HG02610 (cell line): ENCODE measurements around the gene RAB3GAP1.
"Not testable (repeated sequence)": the region's sequence is repeated elsewhere in the genome, so short reads cannot be mapped to it uniquely, and the experiment has no call there.

Experiments used
- ATAC-seq: cut with Tn5 transposase; IDR thresholded peaks from one replicate; pipeline ENCODE4 v1.9.1; 2021; ENCODE audit warnings: mild to moderate bottlenecking, moderate library complexity; ENCODE audit not compliant: unreplicated experiment

The RAB3GAP1 gene

DNA sequence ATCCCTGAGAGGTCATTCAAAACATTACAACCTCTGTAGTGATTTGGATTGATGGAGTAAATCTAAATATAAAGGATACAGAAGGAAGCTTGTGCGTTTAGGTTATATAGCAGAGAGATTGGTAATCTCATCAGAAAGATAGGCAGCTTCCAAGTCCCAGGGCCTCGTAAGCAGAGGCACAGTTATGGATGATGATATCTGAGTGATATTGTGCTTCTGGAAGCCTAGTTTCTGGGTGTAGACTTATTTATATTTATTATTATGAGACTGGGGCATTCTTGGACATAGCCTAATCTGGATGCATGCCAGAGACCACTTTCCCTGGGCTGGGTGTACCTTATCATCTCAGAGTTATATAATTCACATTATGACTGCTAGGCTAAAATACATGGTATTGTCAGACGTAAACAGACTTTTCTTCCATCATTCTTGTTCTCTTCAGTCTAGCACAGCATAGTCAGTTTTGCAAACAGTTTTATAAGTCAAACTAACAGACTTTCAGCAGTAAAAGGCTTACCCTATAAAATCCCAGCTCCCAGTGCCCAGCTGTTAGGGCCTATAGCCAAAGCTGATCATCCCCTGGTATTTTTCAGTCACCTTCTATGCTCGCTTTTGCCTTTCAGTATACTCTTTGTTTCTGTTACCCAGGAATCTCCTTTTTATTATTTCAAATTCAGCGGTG is 47.9 kb downstream of the RAB3GAP1 start:
- ATAC-seq = no peak

- no peak for ATAC-seq
Observed at GRCh38 chr2:135103843-135104242, 51.8 kb downstream of the RAB3GAP1 start.

- ATAC-seq = not testable (repeated sequence)
Observed at GRCh38 chr2:135105513-135106316, 53.6 kb downstream of the RAB3GAP1 start.

DNA sequence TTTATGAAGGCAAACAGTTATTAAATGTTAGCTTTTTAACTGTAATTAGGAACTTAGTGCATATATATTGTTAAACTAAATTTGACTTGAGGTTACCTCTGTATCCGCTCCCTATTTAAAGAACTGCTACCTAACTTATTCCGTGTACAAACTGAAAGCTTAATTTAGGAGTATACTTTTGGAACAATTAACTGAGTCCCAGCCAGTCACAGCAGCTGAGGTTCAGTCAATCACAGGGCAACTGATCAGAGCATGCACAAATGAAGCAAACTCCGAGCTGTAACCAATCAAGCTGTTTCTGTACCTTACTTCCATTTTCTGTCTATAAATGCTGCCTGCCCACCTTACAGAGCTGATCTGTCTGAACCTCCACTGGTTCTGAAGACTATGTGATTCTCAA is 61.2 kb downstream of the RAB3GAP1 start:
- no peak for ATAC-seq

- no peak for ATAC-seq
Observed at GRCh38 chr2:135119582-135119981, 67.5 kb downstream of the RAB3GAP1 start.

- ATAC-seq = no peak
Observed at GRCh38 chr2:135121016-135121657, 69.0 kb downstream of the RAB3GAP1 start.

DNA sequence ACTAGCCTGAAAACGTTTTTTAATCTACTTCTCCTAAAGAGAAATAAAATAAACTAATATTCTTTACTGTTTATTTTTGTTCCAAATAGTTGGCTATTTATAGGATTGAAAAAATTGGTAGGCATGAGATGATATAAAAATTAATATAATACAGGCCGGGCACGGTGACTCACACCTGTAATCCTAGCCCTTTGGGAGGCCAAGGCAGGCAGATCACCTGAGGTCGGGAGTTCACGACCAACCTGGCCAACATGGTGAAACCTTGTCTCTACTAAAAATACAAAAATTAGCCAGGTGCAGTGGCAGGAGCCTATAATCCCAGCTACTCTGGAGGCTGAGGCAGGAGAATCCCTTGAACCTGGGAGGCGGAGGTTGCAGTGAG is 69.6 kb downstream of the RAB3GAP1 start:
- ATAC-seq = not testable (repeated sequence)

DNA sequence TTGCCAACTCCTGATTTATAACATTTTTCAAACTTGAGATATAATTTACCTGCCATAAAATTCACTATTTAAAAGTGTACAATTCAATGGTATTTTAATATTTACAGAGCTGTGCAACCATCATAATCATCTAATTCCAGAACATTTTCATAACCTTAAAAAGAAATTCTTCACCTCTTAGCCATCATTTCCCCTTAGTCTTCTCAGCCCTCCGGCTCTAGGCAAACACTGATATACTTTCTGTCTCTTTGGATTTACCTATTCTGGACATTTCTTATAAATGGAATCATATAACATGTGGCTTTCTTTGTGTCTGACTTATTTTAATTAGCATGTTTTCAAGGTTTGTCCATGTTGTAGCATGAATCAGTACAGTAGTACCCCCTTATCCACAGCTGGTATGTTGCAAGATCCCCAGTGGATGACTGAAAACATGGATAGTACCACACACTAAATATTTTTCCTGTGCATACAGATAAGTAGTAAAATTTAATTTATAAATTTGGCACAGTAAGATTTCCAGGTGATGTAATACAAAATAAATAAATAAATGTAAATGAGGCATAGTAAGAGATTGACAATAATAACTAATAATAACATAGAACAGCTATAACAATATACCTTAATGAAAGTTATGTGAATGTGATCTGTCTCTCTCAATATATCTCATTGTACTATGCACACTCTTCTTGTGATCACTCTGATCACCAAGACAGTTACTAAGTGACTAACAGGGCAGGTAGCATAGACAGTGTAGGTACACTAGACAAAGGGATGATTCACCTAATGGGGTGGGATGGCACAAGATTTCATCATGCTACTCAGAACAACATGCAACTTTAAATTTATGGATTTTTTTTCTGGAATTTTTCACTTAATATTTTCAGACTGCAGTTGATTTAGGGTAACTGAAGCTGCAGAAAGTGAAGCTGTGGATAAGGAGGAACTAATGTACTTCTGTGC is 73.1 kb downstream of the RAB3GAP1 start:
- no peak for ATAC-seq

GRCh38 chr2:135125940-135126339 is 73.8 kb downstream of the RAB3GAP1 start:
- ATAC-seq = no peak

- ATAC-seq = no peak
Observed at GRCh38 chr2:135130751-135131150, 78.7 kb downstream of the RAB3GAP1 start.

DNA sequence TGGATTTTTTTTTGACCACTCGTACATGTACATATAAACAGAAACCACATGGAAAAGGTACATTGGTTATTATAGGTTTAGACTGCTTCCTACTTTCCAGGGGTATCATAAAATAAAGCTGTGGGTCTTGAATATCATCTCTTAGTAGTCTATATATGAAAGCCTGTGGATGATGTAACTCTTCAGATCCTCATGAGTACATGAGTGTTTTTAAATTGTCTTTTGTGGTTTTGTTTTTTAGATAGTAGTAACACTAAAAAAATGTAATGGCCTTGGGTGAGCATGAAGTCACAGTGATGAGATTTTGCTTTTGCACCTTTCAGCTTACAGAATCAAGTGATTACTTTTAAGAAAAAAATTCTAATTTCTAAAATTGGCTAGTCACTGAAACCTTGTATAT is 80.2 kb downstream of the RAB3GAP1 start:
- no peak for ATAC-seq

GRCh38 chr2:135140606-135141005 is 88.5 kb downstream of the RAB3GAP1 start:
- ATAC-seq = no peak

GRCh38 chr2:135142323-135142722 is 90.2 kb downstream of the RAB3GAP1 start:
- no peak for ATAC-seq

DNA sequence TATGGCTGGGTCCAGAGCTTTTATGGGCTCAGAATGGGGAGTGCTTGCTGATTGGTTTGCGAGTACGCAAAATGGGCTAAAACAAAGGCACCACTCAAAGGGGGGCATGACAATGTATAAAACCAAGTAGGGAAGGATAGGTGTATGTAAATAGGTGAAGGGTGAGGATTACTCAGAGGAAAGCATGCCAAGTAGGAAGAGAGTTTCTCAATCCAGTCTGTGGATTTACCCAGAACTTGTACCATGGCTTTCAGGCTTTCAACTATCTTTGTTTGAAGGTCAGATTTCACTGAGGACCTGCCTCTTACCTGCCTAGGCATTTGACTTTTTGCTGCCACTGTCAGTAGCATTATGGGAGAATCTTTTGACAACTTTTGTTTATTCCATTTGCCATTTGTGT is 92.3 kb downstream of the RAB3GAP1 start:
- ATAC-seq = no peak

DNA sequence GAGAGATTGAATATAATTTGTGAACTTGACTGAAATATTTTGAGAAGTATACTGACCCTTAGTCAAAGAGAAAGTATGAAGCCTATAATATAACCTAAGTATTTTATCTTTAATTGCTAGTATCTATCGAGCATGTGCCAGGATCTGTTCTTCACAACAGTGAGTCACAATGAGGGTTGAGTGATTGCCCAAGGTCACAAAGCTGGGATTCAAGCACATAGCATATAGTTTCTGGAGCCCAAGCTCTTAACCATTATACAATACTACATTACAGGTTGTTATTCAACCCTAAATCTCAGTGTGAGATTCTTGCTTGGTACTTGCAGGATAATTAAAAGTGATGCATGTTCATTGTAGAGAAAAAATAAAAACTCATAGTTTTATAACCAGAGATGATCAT is 97.2 kb downstream of the RAB3GAP1 start:
- ATAC-seq = no peak

- no peak for ATAC-seq
Observed at GRCh38 chr2:135150725-135151124, 98.6 kb downstream of the RAB3GAP1 start.

DNA sequence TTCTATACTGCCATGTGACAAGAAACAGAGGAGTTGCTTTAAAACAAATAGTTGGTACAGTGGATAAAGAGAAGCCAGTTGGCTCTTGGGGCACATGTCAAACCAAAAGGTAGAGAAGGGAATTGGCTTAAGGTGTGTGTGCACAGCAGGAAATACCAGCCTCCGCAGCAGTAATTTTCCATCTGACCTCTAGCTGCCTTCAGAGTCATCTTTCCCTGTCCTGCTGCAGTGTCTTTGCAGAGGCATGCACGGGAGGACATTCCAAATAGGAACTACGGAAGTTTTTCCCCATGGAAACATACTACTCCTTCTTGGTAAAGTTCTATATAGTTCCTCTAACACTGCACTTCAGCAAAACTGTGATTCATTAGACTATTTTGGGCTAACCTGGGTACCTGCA is 99.5 kb downstream of the RAB3GAP1 start:
- ATAC-seq = no peak

- no peak for ATAC-seq
Observed at GRCh38 chr2:135152361-135152760, 100.3 kb downstream of the RAB3GAP1 start.

DNA sequence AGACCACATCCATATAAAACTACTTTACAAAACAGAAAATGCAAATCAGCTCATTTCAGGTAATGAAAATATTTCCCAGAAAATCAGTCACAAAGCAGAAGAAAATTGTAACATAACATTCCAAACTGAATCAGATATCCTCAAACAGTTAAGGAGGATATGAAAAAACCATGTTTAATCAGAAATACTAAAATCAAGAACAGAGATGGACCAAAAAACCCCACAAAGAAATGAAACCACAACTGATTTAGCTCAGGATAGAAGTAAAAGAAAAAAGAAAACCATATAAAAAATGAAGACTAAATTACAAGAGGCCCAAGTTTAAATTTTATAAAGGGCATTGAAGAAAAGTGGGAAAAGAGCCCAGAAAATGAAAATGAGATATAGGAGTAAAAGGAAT is 102.9 kb downstream of the RAB3GAP1 start:
- ATAC-seq = no peak

GRCh38 chr2:135157856-135158255 is 105.8 kb downstream of the RAB3GAP1 start:
- no peak for ATAC-seq

DNA sequence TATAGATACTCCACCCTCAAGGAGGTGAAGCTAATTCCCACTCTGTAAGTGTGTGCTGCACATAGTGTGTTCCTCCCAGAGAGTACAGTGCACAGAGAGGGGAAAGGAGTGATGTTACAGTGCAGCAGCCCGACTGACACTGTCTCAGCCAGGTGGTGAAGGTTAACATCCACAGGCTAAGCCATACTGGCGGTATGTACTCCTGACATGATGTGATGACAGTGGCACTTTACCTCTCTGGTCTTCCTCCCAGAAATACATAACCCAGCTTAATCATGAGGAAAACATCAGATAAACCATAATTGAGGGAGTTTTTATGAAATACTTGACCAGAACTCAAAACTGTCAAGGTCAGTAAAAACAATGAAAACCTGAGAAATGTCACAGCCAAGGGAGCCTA is 107.1 kb downstream of the RAB3GAP1 start:
- no peak for ATAC-seq
